Pons (tissue), 1 donor: ENCODE measurements around the gene GAS1.

ENCODE experiments used
- DNase-seq: peaks from one replicate; pipeline ENCODE4 v3.0.0-alpha.2; 2016; ENCODE audit warnings: low spot score

GAS1 gene

GRCh38 chr9:86925686-86926085, 21.6 kb downstream of the GAS1 start:
- no peak for DNase-seq

- DNase-seq = no peak
Observed at GRCh38 chr9:86924206-86924605, 23.1 kb downstream of the GAS1 start.

- DNase-seq = no peak
Observed at GRCh38 chr9:86921151-86921923, 26.0 kb downstream of the GAS1 start.

- DNase-seq = no peak
Observed at GRCh38 chr9:86918556-86918955, 28.8 kb downstream of the GAS1 start.

GRCh38 chr9:86912210-86912609, 35.1 kb downstream of the GAS1 start:
- no peak for DNase-seq

GRCh38 chr9:86909388-86909787, 37.9 kb downstream of the GAS1 start:
- DNase-seq = no peak

GRCh38 chr9:86908261-86908660, 39.0 kb downstream of the GAS1 start:
- no peak for DNase-seq

GRCh38 chr9:86907346-86907745, 40.0 kb downstream of the GAS1 start:
- DNase-seq = no peak

GRCh38 chr9:86903734-86904085, 43.6 kb downstream of the GAS1 start:
- DNase-seq = no peak

GRCh38 chr9:86902991-86903733, 44.1 kb downstream of the GAS1 start:
- no peak for DNase-seq

GRCh38 chr9:86902586-86902985, 44.7 kb downstream of the GAS1 start:
- DNase-seq = no peak

GRCh38 chr9:86902176-86902575, 45.1 kb downstream of the GAS1 start:
- no peak for DNase-seq

GRCh38 chr9:86901511-86901910, 45.8 kb downstream of the GAS1 start:
- no peak for DNase-seq
